ENCODE results near the gene BTBD19. TPM values are rescaled to one million over a fixed set of nuclear protein-coding genes. Genes with fewer than 3 reads are reported as not detected.
"Not testable (repeated sequence)": the region's sequence is repeated elsewhere in the genome, so short reads cannot be mapped to it uniquely, and the experiment has no call there.

Gene BTBD19
- total RNA-seq, 2 experiments from 2014 or later: 0.44 to 2.0 TPM

GRCh38 chr1:44821240-44821715, 13.0 kb downstream of the BTBD19 start:
- ChIA-PET POLR2A (interaction anchor here (1.0 to 6.7 kb wide), 8 partner anchors 12 to 104 kb away, joined by 3 to 83 read pairs (median 14); partner anchors contain the start of genes BTBD19, PLK3 and RNU5D-1), CTCF (ENCODE audit: unreplicated experiment) (no interaction called here)
- H4K20me1 ChIP-seq (ENCODE audit: insufficient read depth, low read length): no peaks in the 10 kb centered on the region
- no peak for TF ChIP-seq EZH2phosphoT487 (IDR thresholded peaks at IDR 0.05; ENCODE audit: borderline replicate concordance, low read depth, low read length)
- H3K36me3 ChIP-seq (ENCODE audit: insufficient read depth, low read length): no peaks in the 10 kb centered on the region
- no peak for DNase-seq (ENCODE audit: low spot score)
- H2AFZ ChIP-seq (ENCODE audit: low read length): no peak overlapping the region
- no TSS peak for BruUV-seq (replicated peaks)
- H3K4me1 ChIP-seq (ENCODE audit: insufficient read depth, low read length, poor library complexity, severe bottlenecking): peaks cover 31% of the 10 kb centered on the region
- H3K4me3 ChIP-seq (ENCODE audit: low read depth, low read length, poor library complexity, severe bottlenecking): no peak overlapping the region
- H3K4me2 ChIP-seq (ENCODE audit: low read length): peak overlapping the region; percentile 92; the same call in 1 of the 2 replicates
- no peaks in the 10 kb centered on the region for H3K79me2 ChIP-seq (ENCODE audit: insufficient read depth, low read depth, low read length)
- H3K9me2 ChIP-seq (ENCODE audit: insufficient read depth, low read length): no peaks in the 10 kb centered on the region
- no peak overlapping the region for H3K27ac ChIP-seq (ENCODE audit: low read depth, low read length, poor library complexity, severe bottlenecking)
- H3K9me3 ChIP-seq (ENCODE audit: low read length): no peaks in the 10 kb centered on the region
- intact Hi-C loops (cut with micrococcal nuclease; ENCODE audit: unreplicated experiment): no loop called here

GRCh38 chr1:44822131-44822701, 13.9 kb downstream of the BTBD19 start:
- Histone ChIP-seq H3K4me3 (ENCODE audit: low read depth, low read length, poor library complexity, severe bottlenecking) (no peak overlapping the region), H3K9me3 (ENCODE audit: low read length) (no peaks in the 10 kb centered on the region), H3K4me2 (ENCODE audit: low read length) (no peak overlapping the region), H3K27ac (ENCODE audit: low read depth, low read length, poor library complexity, severe bottlenecking) (no peak overlapping the region), H4K20me1 (ENCODE audit: insufficient read depth, low read length) (no peaks in the 10 kb centered on the region), H3K79me2 (ENCODE audit: insufficient read depth, low read depth, low read length) (no peaks in the 10 kb centered on the region), H3K9me2 (ENCODE audit: insufficient read depth, low read length) (no peaks in the 10 kb centered on the region), H2AFZ (ENCODE audit: low read length) (no peak overlapping the region), H3K4me1 (ENCODE audit: insufficient read depth, low read length, poor library complexity, severe bottlenecking) (peaks cover 31% of the 10 kb centered on the region), H3K36me3 (ENCODE audit: insufficient read depth, low read length) (no peaks in the 10 kb centered on the region)
- ChIA-PET POLR2A (interaction anchor here (0.6 to 6.7 kb wide), 7 partner anchors 13 to 792 kb away, joined by 3 to 83 read pairs (median 4); partner anchors contain the start of gene BTBD19), CTCF (ENCODE audit: unreplicated experiment) (interaction anchor here (0.6 to 1.3 kb wide), 3 partner anchors 22 to 512 kb away, joined by 3 to 13 read pairs (median 7); partner anchors contain the start of gene PLK3)
- TF ChIP-seq EZH2phosphoT487 (IDR thresholded peaks at IDR 0.05; ENCODE audit: borderline replicate concordance, low read depth, low read length): no peak
- TF ChIP-seq CTCF (conservative IDR thresholded peaks at IDR 0.05; ENCODE audit: low read length): no peak
- intact Hi-C loops (cut with micrococcal nuclease; ENCODE audit: unreplicated experiment): no loop called here
- BruUV-seq (replicated peaks): no TSS peak
- DNase-seq (ENCODE audit: low spot score): no peak

- BruUV-seq (replicated peaks): no TSS peak
These were observed 14.7 kb downstream of the BTBD19 start for GRCh38 chr1:44822981-44823451.

GRCh38 chr1:44824392-44824791, 16.1 kb downstream of the BTBD19 start:
- CTCF ChIA-PET (ENCODE audit: unreplicated experiment); H3K27ac ChIP-seq (ENCODE audit: low read depth, low read length, poor library complexity, severe bottlenecking); BruUV-seq (replicated peaks); H3K79me2 ChIP-seq (ENCODE audit: insufficient read depth, low read depth, low read length); DNase-seq (ENCODE audit: low spot score); H3K9me2 ChIP-seq (ENCODE audit: insufficient read depth, low read length); H4K20me1 ChIP-seq (ENCODE audit: insufficient read depth, low read length); H3K36me3 ChIP-seq (ENCODE audit: insufficient read depth, low read length); H3K4me2 ChIP-seq (ENCODE audit: low read length); intact Hi-C loops (cut with micrococcal nuclease; ENCODE audit: unreplicated experiment); H3K4me3 ChIP-seq (ENCODE audit: low read depth, low read length, poor library complexity, severe bottlenecking); POLR2A ChIA-PET; H2AFZ ChIP-seq (ENCODE audit: low read length); H3K9me3 ChIP-seq (ENCODE audit: low read length): not testable (repeated sequence)
- peaks cover 20% of the 10 kb centered on the region for H3K4me1 ChIP-seq (ENCODE audit: insufficient read depth, low read length, poor library complexity, severe bottlenecking)

More at GRCh38 chr1:44822981-44823451, 14.7 kb downstream of the BTBD19 start:
- intact Hi-C loops (cut with micrococcal nuclease; ENCODE audit: unreplicated experiment): no loop called here
- Histone ChIP-seq H3K36me3 (ENCODE audit: insufficient read depth, low read length) (no peaks in the 10 kb centered on the region), H3K4me1 (ENCODE audit: insufficient read depth, low read length, poor library complexity, severe bottlenecking) (peaks cover 31% of the 10 kb centered on the region), H3K9me3 (ENCODE audit: low read length) (no peaks in the 10 kb centered on the region), H4K20me1 (ENCODE audit: insufficient read depth, low read length) (no peaks in the 10 kb centered on the region), H2AFZ (ENCODE audit: low read length) (no peak overlapping the region), H3K79me2 (ENCODE audit: insufficient read depth, low read depth, low read length) (no peaks in the 10 kb centered on the region), H3K9me2 (ENCODE audit: insufficient read depth, low read length) (no peaks in the 10 kb centered on the region), H3K4me3 (ENCODE audit: low read depth, low read length, poor library complexity, severe bottlenecking) (no peak overlapping the region), H3K27ac (ENCODE audit: low read depth, low read length, poor library complexity, severe bottlenecking) (no peak overlapping the region), H3K4me2 (ENCODE audit: low read length) (no peak overlapping the region)
- TF ChIP-seq EZH2phosphoT487 (IDR thresholded peaks at IDR 0.05; ENCODE audit: borderline replicate concordance, low read depth, low read length) (no peak), CTCF (conservative IDR thresholded peaks at IDR 0.05; ENCODE audit: low read length) (no peak)
- ChIA-PET POLR2A (interaction anchor here (0.9 to 6.7 kb wide), 3 partner anchors 91 to 101 kb away, joined by 3 to 83 read pairs (median 4); no protein-coding TSS in a partner anchor), CTCF (ENCODE audit: unreplicated experiment) (interaction anchor here (0.6 to 1.3 kb wide), 2 partner anchors 23 to 511 kb away, joined by 3 to 7 read pairs; partner anchors contain the start of gene PLK3)
- DNase-seq (ENCODE audit: low spot score): no peak
